Panc1 (cell line): Measurements from ENCODE around the gene TRDN. TPM values are rescaled to one million over a fixed set of nuclear protein-coding genes. Genes with fewer than 3 reads are reported as not detected.

Experiments
- ATAC-seq: fragments of 200-7000 bp; cut with Tn5 transposase; 2 replicates; pipeline ENCODE4 v1.9.1; 2020; ENCODE audit warnings: mild to moderate bottlenecking, moderate library complexity
- BruUV-seq: library from RNA; stranded (reverse); fragments of 400-500 nt; replicated peaks from 2 replicates; lab custom pipeline; 2021; lab: Mats Ljungman, UMichigan
- CTCF ChIA-PET: fragments of 300-600 bp; sonication (Branson Sonifier 250); formaldehyde crosslinking; loops from one replicate; lab custom pipeline; 2022; ENCODE audit warnings: antibody characterized with exemption; lab: Charles Lee
- POLR2A ChIA-PET: fragments of 300-600 bp; sonication (Branson Sonifier 250); formaldehyde crosslinking; loops from one replicate; lab custom pipeline; 2022; ENCODE audit warnings: antibody characterized with exemption; lab: Charles Lee
- DNase-seq: peaks from one replicate; pipeline ENCODE4 v3.0.0-alpha.2; 2010; ENCODE audit warnings: low read depth, low spot score
- H3K27ac ChIP-seq: 2 replicates; pipeline ENCODE4 v1.5.1; 2011; ENCODE audit warnings: mild to moderate bottlenecking, low read length, inconsistent platforms
- H3K27me3 ChIP-seq: fragments of 200-500 bp; sonication (Bioruptor generic); 2 replicates; pipeline ENCODE4 v1.6.0; 2014; ENCODE audit warnings: low read length, inconsistent platforms; ENCODE audit not compliant: control insufficient read depth, insufficient read depth
- H3K36me3 ChIP-seq: fragments of 200-500 bp; sonication (Bioruptor generic); 2 replicates; pipeline ENCODE4 v1.5.1; 2014; ENCODE audit warnings: inconsistent platforms, mild to moderate bottlenecking, low read length, moderate library complexity; ENCODE audit not compliant: control insufficient read depth, insufficient read depth
- H3K4me1 ChIP-seq: 2 replicates; pipeline ENCODE4 v1.5.1; 2011; ENCODE audit warnings: inconsistent platforms, mild to moderate bottlenecking, low read length, moderate library complexity; ENCODE audit not compliant: control insufficient read depth, insufficient read depth
- H3K4me3 ChIP-seq, 2 experiments: 2 replicates each; pipeline ENCODE4 v1.5.1; 2011 to 2012; ENCODE audit warnings: low read depth in 2 of 2, low read length in 2 of 2, mild to moderate bottlenecking in 2 of 2, inconsistent platforms in 1 of 2, moderate library complexity in 1 of 2
- H3K9me3 ChIP-seq: fragments of 200-500 bp; sonication (Bioruptor generic); 2 replicates; pipeline ENCODE4 v1.5.1; 2014; ENCODE audit warnings: low read depth, mild to moderate bottlenecking, inconsistent platforms, low read length, moderate library complexity; ENCODE audit not compliant: control insufficient read depth, insufficient read depth
- CTCF ChIP-seq: fragments of 450-650 bp; IDR thresholded peaks from 2 replicates; pipeline ENCODE4 v1.5.1; 2017; ENCODE audit warnings: mild to moderate bottlenecking
- POLR2AphosphoS5 ChIP-seq: IDR thresholded peaks from 2 replicates; pipeline ENCODE4 v1.6.1; 2012; ENCODE audit warnings: mild to moderate bottlenecking, low read depth, low read length, moderate library complexity
- SIN3A ChIP-seq: IDR thresholded peaks from 2 replicates; pipeline ENCODE4 v1.6.1; 2012; ENCODE audit warnings: low read depth, mild to moderate bottlenecking, low read length, moderate library complexity, borderline replicate concordance; ENCODE audit not compliant: insufficient read depth
- TCF7L2 ChIP-seq: IDR thresholded peaks from 2 replicates; pipeline ENCODE4 v1.6.1; 2011; ENCODE audit warnings: mild to moderate bottlenecking, low read depth, low read length, inconsistent platforms
- in situ Hi-C: cut with HindIII; loops from 2 replicates; pipeline ENCODE4 v1.10.0; 2016; ENCODE audit warnings: low sequenced_read_pairs, low pct_unique_long_range_greater_than_20kb
- intact Hi-C: fragments of 100-400 bp; cut with micrococcal nuclease; formaldehyde crosslinking; loops from one replicate; pipeline ENCODE4 v1.10.0; 2022; ENCODE audit not compliant: unreplicated experiment
- total RNA-seq: library from RNA; stranded (reverse); gene quantifications from one replicate; pipeline ENCODE4 v1.2.1, GENCODE V29; 2021; ENCODE audit not compliant: unreplicated experiment
- TF ChIP-seq, protein P1 (sequence below), 2 experiments: IDR thresholded peaks; 2 replicates each; pipeline ENCODE4 v1.6.1; 2011 to 2012; ENCODE audit warnings: low read depth in 2 of 2, control low read depth in 1 of 2, low read length in 1 of 2, mild to moderate bottlenecking in 1 of 2, moderate library complexity in 1 of 2; ENCODE audit not compliant: insufficient read depth in 1 of 2

TRDN gene
- total RNA-seq, 1 experiment from 2014 or later, result not detected

- CTCF ChIA-PET, result no interaction called here
- ATAC-seq, result no peak
Measured at GRCh38 chr6:123168466-123168865, 468.3 kb downstream of the TRDN start.

More at GRCh38 chr6:123168466-123168865, 468.3 kb downstream of the TRDN start:
- no peak for DNase-seq
- no peaks in the 10 kb centered on the region for H3K9me3 ChIP-seq
- H3K4me3 ChIP-seq, result no peak overlapping the region
- TF ChIP-seq CTCF, result no peak
- TF ChIP-seq SIN3A, result no peak
- TF ChIP-seq, protein P1, sequence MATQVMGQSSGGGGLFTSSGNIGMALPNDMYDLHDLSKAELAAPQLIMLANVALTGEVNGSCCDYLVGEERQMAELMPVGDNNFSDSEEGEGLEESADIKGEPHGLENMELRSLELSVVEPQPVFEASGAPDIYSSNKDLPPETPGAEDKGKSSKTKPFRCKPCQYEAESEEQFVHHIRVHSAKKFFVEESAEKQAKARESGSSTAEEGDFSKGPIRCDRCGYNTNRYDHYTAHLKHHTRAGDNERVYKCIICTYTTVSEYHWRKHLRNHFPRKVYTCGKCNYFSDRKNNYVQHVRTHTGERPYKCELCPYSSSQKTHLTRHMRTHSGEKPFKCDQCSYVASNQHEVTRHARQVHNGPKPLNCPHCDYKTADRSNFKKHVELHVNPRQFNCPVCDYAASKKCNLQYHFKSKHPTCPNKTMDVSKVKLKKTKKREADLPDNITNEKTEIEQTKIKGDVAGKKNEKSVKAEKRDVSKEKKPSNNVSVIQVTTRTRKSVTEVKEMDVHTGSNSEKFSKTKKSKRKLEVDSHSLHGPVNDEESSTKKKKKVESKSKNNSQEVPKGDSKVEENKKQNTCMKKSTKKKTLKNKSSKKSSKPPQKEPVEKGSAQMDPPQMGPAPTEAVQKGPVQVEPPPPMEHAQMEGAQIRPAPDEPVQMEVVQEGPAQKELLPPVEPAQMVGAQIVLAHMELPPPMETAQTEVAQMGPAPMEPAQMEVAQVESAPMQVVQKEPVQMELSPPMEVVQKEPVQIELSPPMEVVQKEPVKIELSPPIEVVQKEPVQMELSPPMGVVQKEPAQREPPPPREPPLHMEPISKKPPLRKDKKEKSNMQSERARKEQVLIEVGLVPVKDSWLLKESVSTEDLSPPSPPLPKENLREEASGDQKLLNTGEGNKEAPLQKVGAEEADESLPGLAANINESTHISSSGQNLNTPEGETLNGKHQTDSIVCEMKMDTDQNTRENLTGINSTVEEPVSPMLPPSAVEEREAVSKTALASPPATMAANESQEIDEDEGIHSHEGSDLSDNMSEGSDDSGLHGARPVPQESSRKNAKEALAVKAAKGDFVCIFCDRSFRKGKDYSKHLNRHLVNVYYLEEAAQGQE (IDR thresholded peaks at IDR 0.05; ENCODE audit: insufficient read depth in 1 of 2, low read depth in 2 of 2, low read length in 1 of 2), result no peak
- TF ChIP-seq TCF7L2, result no peak
- TF ChIP-seq POLR2AphosphoS5, result no peak
- in situ Hi-C loops, result no loop called here
- intact Hi-C loops, result no loop called here
- no peaks in the 10 kb centered on the region for H3K27me3 ChIP-seq
- BruUV-seq, result no TSS peak
- no peak overlapping the region for H3K27ac ChIP-seq
- POLR2A ChIA-PET, result no interaction called here
- no peaks in the 10 kb centered on the region for H3K4me1 ChIP-seq
- H3K36me3 ChIP-seq, result no peaks in the 10 kb centered on the region

Other genes with a start within 250 kb of the TRDN start
- gene NKAIN2, start 166.9 kb upstream of the TRDN start, total RNA-seq, result 2.6 TPM